HL-60/S4 (cell line): ENCODE measurements around the gene FOXJ2.
"Not testable (repeated sequence)": the region's sequence is repeated elsewhere in the genome, so short reads cannot be mapped to it uniquely, and the experiment has no call there.

Source experiments
- in situ Hi-C: fragments of 300-500 bp; cut with MboI; formaldehyde crosslinking; loops from 2 replicates; pipeline ENCODE4 v1.14.3; 2022; ENCODE audit warnings: low sequenced_read_pairs

The FOXJ2 gene

GRCh38 chr12:8058506-8058905 is 26.0 kb downstream of the FOXJ2 start:
- in situ Hi-C loops = no loop called here

GRCh38 chr12:8064131-8064530 is 31.6 kb downstream of the FOXJ2 start:
- in situ Hi-C loops = no loop called here

GRCh38 chr12:8065991-8066594 is 33.6 kb downstream of the FOXJ2 start, which contains the start of gene C3AR1:
Gene C3AR1, minus strand, starts transcription at chr12:8066359. Its CDS starts 6,174 bp downstream, at chr12:8060185.
- in situ Hi-C loops = no loop called here

DNA sequence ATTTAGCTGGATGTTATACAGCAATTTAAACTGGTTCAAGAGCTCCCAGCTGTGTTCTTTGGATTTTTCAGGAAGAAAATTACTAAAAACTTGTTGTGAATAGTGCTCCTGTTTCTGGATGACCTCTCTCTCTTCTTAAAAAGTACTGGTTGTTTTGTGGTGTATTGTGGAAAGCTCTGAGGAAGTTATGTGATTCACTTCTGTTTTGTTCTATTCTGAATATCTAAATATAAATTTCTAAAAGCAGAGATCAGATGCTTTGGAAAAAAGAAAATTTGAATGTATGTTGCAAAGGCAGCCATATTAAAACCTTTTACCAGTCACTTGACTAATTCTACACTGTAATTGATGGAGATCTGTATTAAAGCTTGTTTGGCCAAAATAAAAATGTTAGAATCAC is 37.1 kb downstream of the FOXJ2 start:
- in situ Hi-C loops = no loop called here

DNA sequence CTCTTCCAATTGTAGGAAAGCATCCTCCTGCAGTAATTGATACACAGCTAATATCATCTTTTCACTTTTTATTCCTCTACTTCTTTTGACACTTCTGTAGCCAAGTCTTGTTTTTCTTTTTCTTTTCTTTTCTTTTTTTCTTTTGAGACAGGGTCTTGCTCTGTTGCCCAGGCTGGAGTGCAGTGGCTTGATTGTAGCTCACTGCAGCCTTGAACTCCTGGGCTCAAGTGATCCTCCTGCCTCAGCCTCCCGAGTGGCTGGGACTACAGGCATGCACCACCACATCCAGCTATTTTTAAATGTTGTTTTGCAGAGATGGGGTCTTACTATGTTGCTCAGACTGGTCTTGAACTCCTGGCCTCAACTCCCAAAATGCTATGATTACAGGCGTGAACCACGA is 39.3 kb downstream of the FOXJ2 start:
- in situ Hi-C loops = not testable (repeated sequence)

DNA sequence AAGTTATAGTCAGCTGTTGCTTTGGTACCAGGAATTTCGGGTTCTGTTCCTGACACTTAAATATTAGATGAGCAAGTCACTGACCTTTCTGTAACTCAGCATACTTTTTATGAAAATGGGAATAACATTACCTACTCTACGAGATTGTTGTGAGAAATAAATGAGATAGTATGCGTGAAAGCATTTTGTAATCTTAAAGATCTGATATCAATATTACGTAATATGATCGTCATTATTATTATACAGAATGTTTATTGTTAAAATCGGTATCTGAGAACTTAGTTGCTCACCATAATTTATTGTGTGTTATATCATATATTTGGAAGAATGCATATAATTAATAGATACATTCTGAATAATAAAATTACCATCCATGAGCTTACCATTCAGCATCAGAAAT is 43.4 kb downstream of the FOXJ2 start:
- in situ Hi-C loops = no loop called here

- in situ Hi-C loops = no loop called here
These were observed 43.9 kb downstream of the FOXJ2 start for GRCh38 chr12:8076366-8076765.

GRCh38 chr12:8077207-8077606 is 44.7 kb downstream of the FOXJ2 start:
- in situ Hi-C loops = no loop called here

DNA sequence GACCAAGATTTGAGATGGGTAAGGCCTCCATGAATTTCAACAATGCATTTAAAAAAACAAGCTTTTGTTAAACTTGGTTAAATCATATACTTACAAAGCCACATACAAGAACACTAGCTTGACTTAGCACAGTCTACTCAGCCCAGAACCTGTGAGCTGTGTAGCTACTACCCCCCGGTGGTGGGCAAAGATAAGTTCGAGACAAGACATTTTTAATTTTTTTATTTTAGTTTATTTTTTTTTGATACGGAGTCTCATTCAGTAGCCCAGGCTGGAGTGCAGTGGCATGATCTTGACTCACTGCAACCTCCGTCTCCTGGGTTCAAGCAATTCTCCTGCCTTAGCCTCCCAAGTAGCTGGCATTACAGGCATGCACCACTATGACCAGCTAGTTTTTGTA is 45.9 kb downstream of the FOXJ2 start:
- in situ Hi-C loops = no loop called here

- in situ Hi-C loops = no loop called here
These were observed 46.4 kb downstream of the FOXJ2 start for GRCh38 chr12:8078916-8079315.

DNA sequence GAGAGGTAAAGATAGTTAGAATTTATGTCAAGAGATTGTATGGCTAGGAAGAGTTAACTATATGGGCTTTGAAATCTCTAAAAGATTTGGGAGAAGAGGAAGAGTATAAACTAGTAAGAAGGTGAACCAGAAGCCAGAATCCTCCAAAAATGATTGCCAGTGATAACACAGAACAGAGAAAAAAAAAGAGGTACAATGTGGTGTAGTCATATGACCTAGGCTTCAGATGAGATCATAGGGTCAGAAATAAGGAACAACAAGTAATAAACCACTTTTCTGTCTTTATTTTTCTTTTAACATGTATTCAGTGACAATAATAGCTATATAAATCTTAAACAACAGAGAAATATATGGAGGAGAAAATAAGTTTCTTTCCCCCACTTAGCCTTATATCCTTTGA is 47.6 kb downstream of the FOXJ2 start:
- in situ Hi-C loops = no loop called here

- in situ Hi-C loops = no loop called here
These were observed 48.9 kb downstream of the FOXJ2 start for GRCh38 chr12:8081251-8081920.

DNA sequence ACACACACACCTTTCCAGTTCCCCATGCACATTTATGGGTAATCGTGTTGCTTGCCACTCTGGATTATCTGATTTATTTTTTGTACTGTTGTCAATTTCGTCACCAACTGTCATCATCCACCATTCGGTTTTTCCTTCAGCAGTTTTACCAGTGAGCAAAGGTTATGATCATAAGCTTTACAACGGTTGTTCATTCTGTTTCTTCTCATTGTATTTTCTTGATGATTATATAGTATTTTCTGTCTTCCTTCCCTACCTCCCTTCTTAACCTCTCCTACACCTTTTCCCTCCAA is 50.2 kb downstream of the FOXJ2 start:
- in situ Hi-C loops = no loop called here

- in situ Hi-C loops = not testable (repeated sequence)
These were observed 51.8 kb downstream of the FOXJ2 start for GRCh38 chr12:8084351-8084750.

DNA sequence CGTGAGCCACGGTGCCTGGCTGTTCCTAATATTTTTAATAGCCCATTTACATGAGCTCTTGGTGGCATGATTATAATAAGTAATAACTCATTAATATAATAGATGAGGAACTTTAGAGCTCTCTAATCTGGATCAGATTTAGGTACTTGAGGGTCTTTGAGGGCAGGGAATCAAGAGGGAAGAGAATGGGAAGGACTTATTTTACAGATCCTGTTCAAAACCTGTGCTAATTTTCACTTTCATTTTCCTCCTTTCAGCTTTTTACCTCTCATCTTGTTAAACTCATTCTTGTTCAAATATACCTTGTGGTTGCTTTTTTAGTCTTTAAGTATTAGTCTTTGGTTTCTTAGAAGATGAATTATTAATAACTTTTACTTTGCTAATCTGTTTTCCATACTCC is 55.1 kb downstream of the FOXJ2 start:
- in situ Hi-C loops = no loop called here

GRCh38 chr12:8088574-8088973 is 56.1 kb downstream of the FOXJ2 start:
- in situ Hi-C loops = no loop called here

DNA sequence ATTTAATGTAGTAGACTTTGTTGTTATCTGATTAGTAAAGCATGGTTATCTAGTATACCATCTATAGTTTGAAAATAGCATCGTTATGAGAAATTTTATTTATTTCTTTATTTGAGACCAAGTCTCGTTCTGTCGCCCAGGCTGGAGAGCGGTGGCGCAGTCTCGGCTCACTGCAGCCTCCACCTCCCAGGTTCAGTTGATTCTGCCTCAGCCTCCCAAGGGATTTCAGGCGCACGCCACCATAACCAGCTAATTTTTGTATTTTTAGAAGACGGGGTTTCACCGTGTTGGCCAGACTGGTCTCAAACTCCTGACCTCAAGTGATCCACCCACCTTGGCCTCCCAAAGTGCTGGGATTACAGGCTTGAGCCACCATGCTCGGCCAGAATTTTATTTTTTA is 56.8 kb downstream of the FOXJ2 start:
- in situ Hi-C loops = not testable (repeated sequence)

GRCh38 chr12:8089716-8090115 is 57.2 kb downstream of the FOXJ2 start:
- in situ Hi-C loops = no loop called here

DNA sequence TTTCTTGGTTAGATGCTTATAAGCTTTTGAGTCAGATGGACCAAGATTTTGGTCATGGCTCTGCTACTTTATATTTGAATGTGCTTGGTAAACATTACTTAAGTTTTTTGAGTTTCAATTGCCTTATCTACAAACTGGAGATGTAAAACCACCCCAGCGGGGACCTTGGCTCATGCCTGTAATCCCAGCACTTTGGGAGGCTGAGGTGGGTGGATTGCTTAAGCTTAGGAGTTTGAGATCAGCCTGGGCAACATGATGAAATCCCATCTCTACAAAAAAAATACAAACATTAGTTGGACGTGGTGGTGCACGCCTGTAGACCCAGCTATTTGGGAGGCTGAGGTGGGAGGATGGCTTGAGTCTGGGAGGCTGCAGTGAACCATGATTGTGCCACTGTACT is 60.8 kb downstream of the FOXJ2 start:
- in situ Hi-C loops = no loop called here

GRCh38 chr12:8096281-8096915 is 63.9 kb downstream of the FOXJ2 start:
- in situ Hi-C loops = no loop called here

GRCh38 chr12:8099235-8099634 is 66.7 kb downstream of the FOXJ2 start:
- in situ Hi-C loops = no loop called here
